Testis (tissue), 3 donors: ENCODE data around the gene SETD3. TPM values are rescaled to one million over a fixed set of nuclear protein-coding genes. Genes with fewer than 3 reads are reported as not detected.
"Not testable (repeated sequence)": the region's sequence is repeated elsewhere in the genome, so short reads cannot be mapped to it uniquely, and the experiment has no call there.

Experiments
- DNase-seq: peaks from one replicate; pipeline ENCODE4 v3.0.0-alpha.2; 2019
- H3K27ac ChIP-seq, 2 donors: fragments of 200-600 bp; sonication (generic); one replicate each; pipeline ENCODE4 v1.5.1; 2019
- H3K27me3 ChIP-seq: fragments of 200-600 bp; sonication (generic); one replicate; pipeline ENCODE4 v1.5.1; 2019
- H3K36me3 ChIP-seq: fragments of 200-600 bp; sonication (generic); one replicate; pipeline ENCODE4 v1.5.1; 2017; ENCODE audit warnings: low read depth; ENCODE audit errors: missing control alignments
- H3K4me1 ChIP-seq: fragments of 200-600 bp; sonication (generic); one replicate; pipeline ENCODE4 v1.5.1; 2019
- H3K4me3 ChIP-seq, 2 donors: fragments of 200-600 bp; sonication (generic); one replicate each; pipeline ENCODE4 v1.5.1; 2017 to 2019
- H3K9me3 ChIP-seq: fragments of 200-600 bp; sonication (generic); one replicate; pipeline ENCODE4 v1.5.1; 2017
- POLR2A ChIP-seq: fragments of 450-650 bp; IDR thresholded peaks from one replicate; pipeline ENCODE4 v1.6.1; 2017; ENCODE audit warnings: antibody characterized with exemption, mild to moderate bottlenecking, moderate library complexity
- WGBS, 2 donors: methylation state at CpG; one replicate each; pipeline ENCODE4 v1.1.5; 2018; 5-methylcytosine and 5-hydroxymethylcytosine counted together
- intact Hi-C: fragments of 100-400 bp; cut with DNase I; formaldehyde crosslinking; loops from one replicate; pipeline ENCODE4 v1.15.1; 2023; ENCODE audit warnings: low total_unique reads
- polyA plus RNA-seq: library from polyadenylated mRNA; stranded (reverse); fragments of 350-450 nt; fragmentation: Illumina TruSeq; extraction: RNeasy Lipid Tissue Mini Kit (QIAGEN cat#74804); gene quantifications from one replicate; pipeline ENCODE4 v1.2.3, GENCODE V29; 2014; ENCODE audit warnings: low read depth, low replicate concordance; ENCODE audit not compliant: insufficient read depth
- total RNA-seq, 2 donors: library from RNA; depleted of rRNA; stranded (reverse); fragments of >200 nt; gene quantifications; one replicate each; pipeline ENCODE4 v1.2.3, GENCODE V29; 2016
- TF ChIP-seq, protein P1 (sequence below), 3 experiments: fragments of 450-650 bp in 2 of 3; fragments of 200-600 bp in 1 of 3; sonication (generic) in 1 of 3; IDR thresholded peaks; one replicate each; pipeline ENCODE4 v1.5.1; 2016 to 2019; ENCODE audit warnings: antibody characterized with exemption in 3 of 3, mild to moderate bottlenecking in 2 of 3, moderate library complexity in 1 of 3

The SETD3 gene
- total and polyA plus RNA-seq, 3 donors from 2014 or later, result 135 to 186 (median 160) TPM

DNA sequence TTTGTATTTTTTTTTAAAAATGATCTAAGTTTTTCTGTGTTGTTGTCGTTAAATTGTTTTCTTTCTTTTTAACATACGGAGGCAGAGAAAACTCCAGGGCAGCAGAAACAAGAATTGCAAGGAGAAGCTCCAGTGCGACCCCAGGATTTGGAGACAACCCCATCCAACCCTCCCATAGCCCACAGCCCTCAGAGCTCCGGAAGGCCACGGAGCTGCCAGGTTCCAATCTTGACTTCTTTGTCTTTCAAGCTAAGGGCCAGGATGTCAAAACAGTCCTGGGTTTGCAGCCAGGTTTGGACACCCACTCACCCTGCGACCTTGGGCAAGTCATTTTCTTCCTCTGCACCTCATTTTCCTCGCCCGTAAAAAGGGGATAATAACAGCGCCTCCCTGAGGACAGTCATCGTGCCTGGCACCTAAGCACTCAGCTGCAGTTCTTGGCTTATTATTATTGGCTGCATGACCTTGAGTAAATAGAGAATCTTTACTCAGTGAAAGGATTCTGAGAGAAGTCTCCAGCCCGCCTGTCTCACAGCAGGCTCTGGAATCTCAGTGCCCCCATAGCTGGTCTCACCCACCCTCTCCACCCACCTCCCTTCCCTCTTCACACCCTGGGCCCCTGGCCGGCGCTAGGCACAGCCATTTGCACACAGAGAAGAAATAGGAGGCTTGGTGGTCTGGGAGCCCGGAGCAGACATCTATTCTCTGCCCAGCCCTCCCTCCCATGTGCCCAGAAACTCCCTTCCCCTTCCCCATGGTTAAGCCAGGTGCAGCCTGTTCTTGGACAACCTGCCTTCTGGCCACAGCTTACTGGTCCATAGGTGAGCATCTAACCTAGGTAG lies 129.3 kb downstream of the SETD3 start:
- no peaks in the 10 kb centered on the region for H3K9me3 ChIP-seq
- intact Hi-C loops, result no loop called here
- H3K27me3 ChIP-seq, result no peaks in the 10 kb centered on the region
- WGBS, 2 donors, result 49 to 50% methylated on average over 14 of the region's 14 CpGs
- no peaks in the 10 kb centered on the region for H3K4me1 ChIP-seq
- TF ChIP-seq, protein P1, sequence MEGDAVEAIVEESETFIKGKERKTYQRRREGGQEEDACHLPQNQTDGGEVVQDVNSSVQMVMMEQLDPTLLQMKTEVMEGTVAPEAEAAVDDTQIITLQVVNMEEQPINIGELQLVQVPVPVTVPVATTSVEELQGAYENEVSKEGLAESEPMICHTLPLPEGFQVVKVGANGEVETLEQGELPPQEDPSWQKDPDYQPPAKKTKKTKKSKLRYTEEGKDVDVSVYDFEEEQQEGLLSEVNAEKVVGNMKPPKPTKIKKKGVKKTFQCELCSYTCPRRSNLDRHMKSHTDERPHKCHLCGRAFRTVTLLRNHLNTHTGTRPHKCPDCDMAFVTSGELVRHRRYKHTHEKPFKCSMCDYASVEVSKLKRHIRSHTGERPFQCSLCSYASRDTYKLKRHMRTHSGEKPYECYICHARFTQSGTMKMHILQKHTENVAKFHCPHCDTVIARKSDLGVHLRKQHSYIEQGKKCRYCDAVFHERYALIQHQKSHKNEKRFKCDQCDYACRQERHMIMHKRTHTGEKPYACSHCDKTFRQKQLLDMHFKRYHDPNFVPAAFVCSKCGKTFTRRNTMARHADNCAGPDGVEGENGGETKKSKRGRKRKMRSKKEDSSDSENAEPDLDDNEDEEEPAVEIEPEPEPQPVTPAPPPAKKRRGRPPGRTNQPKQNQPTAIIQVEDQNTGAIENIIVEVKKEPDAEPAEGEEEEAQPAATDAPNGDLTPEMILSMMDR (IDR thresholded peaks at IDR 0.05), result no peak
- no peak for TF ChIP-seq POLR2A
- H3K36me3 ChIP-seq, result no peaks in the 10 kb centered on the region
- H3K27ac ChIP-seq, result no peak overlapping the region
- no peak overlapping the region for H3K4me3 ChIP-seq
- DNase-seq, result no peak

- WGBS, 2 donors, result 86 to 89% methylated on average over 12 of the region's 12 CpGs
- TF ChIP-seq POLR2A, result no peak
- TF ChIP-seq, protein P1 (IDR thresholded peaks at IDR 0.05), result no peak
- no peak for DNase-seq
These were observed 129.9 kb downstream of the SETD3 start for GRCh38 chr14:99350751-99351150.

GRCh38 chr14:99349721-99350495 lies 130.8 kb downstream of the SETD3 start:
- intact Hi-C loops, result no loop called here
- Histone ChIP-seq H3K36me3 (no peaks in the 10 kb centered on the region), H3K4me3 (no peak overlapping the region), H3K9me3 (no peaks in the 10 kb centered on the region), H3K4me1 (no peaks in the 10 kb centered on the region), H3K27me3 (no peaks in the 10 kb centered on the region), H3K27ac (no peak overlapping the region)
- TF ChIP-seq, protein P1 (IDR thresholded peaks at IDR 0.05), result no peak
- TF ChIP-seq POLR2A, result no peak
- no peak for DNase-seq
- WGBS, 2 donors, result 87 to 92% methylated on average over 5 to 13 of the region's 13 CpGs

More at GRCh38 chr14:99350751-99351150, 129.9 kb downstream of the SETD3 start:
- no peak overlapping the region for H3K4me3 ChIP-seq
- no peaks in the 10 kb centered on the region for H3K27me3 ChIP-seq
- H3K27ac ChIP-seq, result no peak overlapping the region
- H3K36me3 ChIP-seq, result no peaks in the 10 kb centered on the region
- H3K9me3 ChIP-seq, result no peaks in the 10 kb centered on the region
- H3K4me1 ChIP-seq, result no peaks in the 10 kb centered on the region
- intact Hi-C loops, result no loop called here

- H3K9me3 ChIP-seq, result no peaks in the 10 kb centered on the region
- intact Hi-C loops, result no loop called here
- H3K27ac ChIP-seq, result no peak overlapping the region
- no peaks in the 10 kb centered on the region for H3K27me3 ChIP-seq
- no peak for DNase-seq
- no peaks in the 10 kb centered on the region for H3K36me3 ChIP-seq
- WGBS, 2 donors, result 91 to 94% methylated on average over 15 to 18 of the region's 18 CpGs
- TF ChIP-seq POLR2A, result no peak
- TF ChIP-seq, protein P1 (IDR thresholded peaks at IDR 0.05), result no peak
- H3K4me1 ChIP-seq, result no peaks in the 10 kb centered on the region
- H3K4me3 ChIP-seq, result no peak overlapping the region
These were observed 131.6 kb downstream of the SETD3 start for GRCh38 chr14:99348816-99349614.

- H3K4me3 ChIP-seq, H3K4me1 ChIP-seq, H3K27ac ChIP-seq, DNase-seq, H3K27me3 ChIP-seq, intact Hi-C loops, H3K9me3 ChIP-seq, H3K36me3 ChIP-seq: not testable (repeated sequence)
- 91% methylated on average over 31 of the region's 31 CpGs for WGBS, 2 donors
These were observed 132.4 kb downstream of the SETD3 start for GRCh38 chr14:99348231-99348630.
